Measurements from ENCODE around the gene HSD17B4.

GRCh38 chr5:119521232-119521631, 68.9 kb downstream of the HSD17B4 start:
- TF ChIP-seq, protein P1, sequence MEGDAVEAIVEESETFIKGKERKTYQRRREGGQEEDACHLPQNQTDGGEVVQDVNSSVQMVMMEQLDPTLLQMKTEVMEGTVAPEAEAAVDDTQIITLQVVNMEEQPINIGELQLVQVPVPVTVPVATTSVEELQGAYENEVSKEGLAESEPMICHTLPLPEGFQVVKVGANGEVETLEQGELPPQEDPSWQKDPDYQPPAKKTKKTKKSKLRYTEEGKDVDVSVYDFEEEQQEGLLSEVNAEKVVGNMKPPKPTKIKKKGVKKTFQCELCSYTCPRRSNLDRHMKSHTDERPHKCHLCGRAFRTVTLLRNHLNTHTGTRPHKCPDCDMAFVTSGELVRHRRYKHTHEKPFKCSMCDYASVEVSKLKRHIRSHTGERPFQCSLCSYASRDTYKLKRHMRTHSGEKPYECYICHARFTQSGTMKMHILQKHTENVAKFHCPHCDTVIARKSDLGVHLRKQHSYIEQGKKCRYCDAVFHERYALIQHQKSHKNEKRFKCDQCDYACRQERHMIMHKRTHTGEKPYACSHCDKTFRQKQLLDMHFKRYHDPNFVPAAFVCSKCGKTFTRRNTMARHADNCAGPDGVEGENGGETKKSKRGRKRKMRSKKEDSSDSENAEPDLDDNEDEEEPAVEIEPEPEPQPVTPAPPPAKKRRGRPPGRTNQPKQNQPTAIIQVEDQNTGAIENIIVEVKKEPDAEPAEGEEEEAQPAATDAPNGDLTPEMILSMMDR (IDR thresholded peaks at IDR 0.05), result no peak
- TF ChIP-seq POLR2A (IDR thresholded peaks at IDR 0.05; ENCODE audit: low read depth), result no peak
- no peak for TF ChIP-seq POLR2AphosphoS5 (IDR thresholded peaks at IDR 0.05)
- no peak for TF ChIP-seq EP300 (IDR thresholded peaks at IDR 0.05)

All from esophagus muscularis mucosa (tissue), 4 donors.